ENCODE results near the gene PDCD4. TPM values are rescaled to one million over a fixed set of nuclear protein-coding genes. Genes with fewer than 3 reads are reported as not detected.

PDCD4 gene
- total and polyA plus RNA-seq, 9 of the 15 experiments (the other 6 are each of a cell fraction or from before 2014, with no cell fraction given): 12.9 to 44.1 (median 33.7) TPM

GRCh38 chr10:110834629-110835301, 37.0 kb upstream of the PDCD4 start (continued):
- TF ChIP-seq, protein P1, sequence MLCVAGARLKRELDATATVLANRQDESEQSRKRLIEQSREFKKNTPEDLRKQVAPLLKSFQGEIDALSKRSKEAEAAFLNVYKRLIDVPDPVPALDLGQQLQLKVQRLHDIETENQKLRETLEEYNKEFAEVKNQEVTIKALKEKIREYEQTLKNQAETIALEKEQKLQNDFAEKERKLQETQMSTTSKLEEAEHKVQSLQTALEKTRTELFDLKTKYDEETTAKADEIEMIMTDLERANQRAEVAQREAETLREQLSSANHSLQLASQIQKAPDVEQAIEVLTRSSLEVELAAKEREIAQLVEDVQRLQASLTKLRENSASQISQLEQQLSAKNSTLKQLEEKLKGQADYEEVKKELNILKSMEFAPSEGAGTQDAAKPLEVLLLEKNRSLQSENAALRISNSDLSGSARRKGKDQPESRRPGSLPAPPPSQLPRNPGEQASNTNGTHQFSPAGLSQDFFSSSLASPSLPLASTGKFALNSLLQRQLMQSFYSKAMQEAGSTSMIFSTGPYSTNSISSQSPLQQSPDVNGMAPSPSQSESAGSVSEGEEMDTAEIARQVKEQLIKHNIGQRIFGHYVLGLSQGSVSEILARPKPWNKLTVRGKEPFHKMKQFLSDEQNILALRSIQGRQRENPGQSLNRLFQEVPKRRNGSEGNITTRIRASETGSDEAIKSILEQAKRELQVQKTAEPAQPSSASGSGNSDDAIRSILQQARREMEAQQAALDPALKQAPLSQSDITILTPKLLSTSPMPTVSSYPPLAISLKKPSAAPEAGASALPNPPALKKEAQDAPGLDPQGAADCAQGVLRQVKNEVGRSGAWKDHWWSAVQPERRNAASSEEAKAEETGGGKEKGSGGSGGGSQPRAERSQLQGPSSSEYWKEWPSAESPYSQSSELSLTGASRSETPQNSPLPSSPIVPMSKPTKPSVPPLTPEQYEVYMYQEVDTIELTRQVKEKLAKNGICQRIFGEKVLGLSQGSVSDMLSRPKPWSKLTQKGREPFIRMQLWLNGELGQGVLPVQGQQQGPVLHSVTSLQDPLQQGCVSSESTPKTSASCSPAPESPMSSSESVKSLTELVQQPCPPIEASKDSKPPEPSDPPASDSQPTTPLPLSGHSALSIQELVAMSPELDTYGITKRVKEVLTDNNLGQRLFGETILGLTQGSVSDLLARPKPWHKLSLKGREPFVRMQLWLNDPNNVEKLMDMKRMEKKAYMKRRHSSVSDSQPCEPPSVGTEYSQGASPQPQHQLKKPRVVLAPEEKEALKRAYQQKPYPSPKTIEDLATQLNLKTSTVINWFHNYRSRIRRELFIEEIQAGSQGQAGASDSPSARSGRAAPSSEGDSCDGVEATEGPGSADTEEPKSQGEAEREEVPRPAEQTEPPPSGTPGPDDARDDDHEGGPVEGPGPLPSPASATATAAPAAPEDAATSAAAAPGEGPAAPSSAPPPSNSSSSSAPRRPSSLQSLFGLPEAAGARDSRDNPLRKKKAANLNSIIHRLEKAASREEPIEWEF (CRISPR knock-in tag; IDR thresholded peaks at IDR 0.05): no peak
- no peak for TF ChIP-seq FOXA1 (IDR thresholded peaks at IDR 0.05; ENCODE audit: borderline replicate concordance)
- no peak for TF ChIP-seq RBBP5 (IDR thresholded peaks at IDR 0.05; ENCODE audit: borderline replicate concordance, insufficient read depth, low read length, poor library complexity, severe bottlenecking)
- TF ChIP-seq ARHGAP35 (IDR thresholded peaks at IDR 0.05; ENCODE audit: partially characterized antibody): no peak
- TF ChIP-seq ZNF395 (CRISPR knock-in tag; IDR thresholded peaks at IDR 0.05): no peak
- TF ChIP-seq NR2C2 (CRISPR knock-in tag; IDR thresholded peaks at IDR 0.05): no peak
- 0 out of 2 replicates have a peak, but pooled peaks have one; percentile 12 for TF ChIP-seq NR2C2 (tag; IDR thresholded peaks at IDR 0.05)
